ENCODE measurements around the gene CDK12. TPM values are rescaled to one million over a fixed set of nuclear protein-coding genes. Genes with fewer than 3 reads are reported as not detected.

The CDK12 gene
- polyA plus RNA-seq, 2 of the 4 experiments (the other 2 are of a cell fraction) = 36.7 to 42.1 TPM

- no peaks in the 10 kb centered on the region for H3K4me1 ChIP-seq
- no peak for FAIRE-seq
- WGBS (ENCODE audit: missing lambda C conversion rate) = 80% methylated on average over 2 of the region's 2 CpGs
- H3K9me3 ChIP-seq = no peaks in the 10 kb centered on the region
- no peak overlapping the region for H3K4me2 ChIP-seq
- H3K4me3 ChIP-seq = no peak overlapping the region
- ChIA-PET CTCF (interaction anchor here (0.9 to 22.1 kb wide), 7 partner anchors 8 to 71 kb away, joined by 3 to 533 read pairs (median 6); partner anchors contain the start of gene PPP1R1B), POLR2A (interaction anchor here (0.6 kb wide), 1 partner anchor 47 kb away, joined by 5 read pairs; no protein-coding TSS in a partner anchor)
- ATAC-seq = no peak
- no peak for DNase-seq (ENCODE audit: low read depth in 1 of 2, low spot score in 1 of 2)
- TF ChIP-seq JUNB (IDR thresholded peaks at IDR 0.05) = no peak
- TF ChIP-seq CHD4 (IDR thresholded peaks at IDR 0.05; ENCODE audit: borderline replicate concordance) = no peak
- TF ChIP-seq ATOH8 (CRISPR knock-in tag; IDR thresholded peaks at IDR 0.05; ENCODE audit: low read depth) = no peak
- TF ChIP-seq CHD2 (IDR thresholded peaks at IDR 0.05; ENCODE audit: low read length, partially characterized antibody) = no peak
- no peak for TF ChIP-seq E2F6 (IDR thresholded peaks at IDR 0.05; ENCODE audit: borderline replicate concordance, low read depth)
- TF ChIP-seq CBX8 (IDR thresholded peaks at IDR 0.05) = no peak
- no peak for TF ChIP-seq NR3C1 (IDR thresholded peaks at IDR 0.05)
- no peak for TF ChIP-seq NPAS2 (CRISPR knock-in tag; IDR thresholded peaks at IDR 0.05; ENCODE audit: borderline replicate concordance)
- TF ChIP-seq, protein P1, sequence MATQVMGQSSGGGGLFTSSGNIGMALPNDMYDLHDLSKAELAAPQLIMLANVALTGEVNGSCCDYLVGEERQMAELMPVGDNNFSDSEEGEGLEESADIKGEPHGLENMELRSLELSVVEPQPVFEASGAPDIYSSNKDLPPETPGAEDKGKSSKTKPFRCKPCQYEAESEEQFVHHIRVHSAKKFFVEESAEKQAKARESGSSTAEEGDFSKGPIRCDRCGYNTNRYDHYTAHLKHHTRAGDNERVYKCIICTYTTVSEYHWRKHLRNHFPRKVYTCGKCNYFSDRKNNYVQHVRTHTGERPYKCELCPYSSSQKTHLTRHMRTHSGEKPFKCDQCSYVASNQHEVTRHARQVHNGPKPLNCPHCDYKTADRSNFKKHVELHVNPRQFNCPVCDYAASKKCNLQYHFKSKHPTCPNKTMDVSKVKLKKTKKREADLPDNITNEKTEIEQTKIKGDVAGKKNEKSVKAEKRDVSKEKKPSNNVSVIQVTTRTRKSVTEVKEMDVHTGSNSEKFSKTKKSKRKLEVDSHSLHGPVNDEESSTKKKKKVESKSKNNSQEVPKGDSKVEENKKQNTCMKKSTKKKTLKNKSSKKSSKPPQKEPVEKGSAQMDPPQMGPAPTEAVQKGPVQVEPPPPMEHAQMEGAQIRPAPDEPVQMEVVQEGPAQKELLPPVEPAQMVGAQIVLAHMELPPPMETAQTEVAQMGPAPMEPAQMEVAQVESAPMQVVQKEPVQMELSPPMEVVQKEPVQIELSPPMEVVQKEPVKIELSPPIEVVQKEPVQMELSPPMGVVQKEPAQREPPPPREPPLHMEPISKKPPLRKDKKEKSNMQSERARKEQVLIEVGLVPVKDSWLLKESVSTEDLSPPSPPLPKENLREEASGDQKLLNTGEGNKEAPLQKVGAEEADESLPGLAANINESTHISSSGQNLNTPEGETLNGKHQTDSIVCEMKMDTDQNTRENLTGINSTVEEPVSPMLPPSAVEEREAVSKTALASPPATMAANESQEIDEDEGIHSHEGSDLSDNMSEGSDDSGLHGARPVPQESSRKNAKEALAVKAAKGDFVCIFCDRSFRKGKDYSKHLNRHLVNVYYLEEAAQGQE (IDR thresholded peaks at IDR 0.05) = no peak
- no peak for TF ChIP-seq GATA3 (IDR thresholded peaks at IDR 0.05; ENCODE audit: borderline replicate concordance)
- TF ChIP-seq MAX (IDR thresholded peaks at IDR 0.05) = no peak
- no peak for TF ChIP-seq SMC3 (IDR thresholded peaks at IDR 0.05)
- TF ChIP-seq, protein P2, sequence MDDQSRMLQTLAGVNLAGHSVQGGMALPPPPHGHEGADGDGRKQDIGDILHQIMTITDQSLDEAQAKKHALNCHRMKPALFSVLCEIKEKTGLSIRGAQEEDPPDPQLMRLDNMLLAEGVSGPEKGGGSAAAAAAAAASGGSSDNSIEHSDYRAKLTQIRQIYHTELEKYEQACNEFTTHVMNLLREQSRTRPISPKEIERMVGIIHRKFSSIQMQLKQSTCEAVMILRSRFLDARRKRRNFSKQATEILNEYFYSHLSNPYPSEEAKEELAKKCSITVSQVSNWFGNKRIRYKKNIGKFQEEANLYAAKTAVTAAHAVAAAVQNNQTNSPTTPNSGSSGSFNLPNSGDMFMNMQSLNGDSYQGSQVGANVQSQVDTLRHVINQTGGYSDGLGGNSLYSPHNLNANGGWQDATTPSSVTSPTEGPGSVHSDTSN (IDR thresholded peaks at IDR 0.05) = no peak
- TF ChIP-seq EP300 (IDR thresholded peaks at IDR 0.05) = no peak
- TF ChIP-seq, protein P3, sequence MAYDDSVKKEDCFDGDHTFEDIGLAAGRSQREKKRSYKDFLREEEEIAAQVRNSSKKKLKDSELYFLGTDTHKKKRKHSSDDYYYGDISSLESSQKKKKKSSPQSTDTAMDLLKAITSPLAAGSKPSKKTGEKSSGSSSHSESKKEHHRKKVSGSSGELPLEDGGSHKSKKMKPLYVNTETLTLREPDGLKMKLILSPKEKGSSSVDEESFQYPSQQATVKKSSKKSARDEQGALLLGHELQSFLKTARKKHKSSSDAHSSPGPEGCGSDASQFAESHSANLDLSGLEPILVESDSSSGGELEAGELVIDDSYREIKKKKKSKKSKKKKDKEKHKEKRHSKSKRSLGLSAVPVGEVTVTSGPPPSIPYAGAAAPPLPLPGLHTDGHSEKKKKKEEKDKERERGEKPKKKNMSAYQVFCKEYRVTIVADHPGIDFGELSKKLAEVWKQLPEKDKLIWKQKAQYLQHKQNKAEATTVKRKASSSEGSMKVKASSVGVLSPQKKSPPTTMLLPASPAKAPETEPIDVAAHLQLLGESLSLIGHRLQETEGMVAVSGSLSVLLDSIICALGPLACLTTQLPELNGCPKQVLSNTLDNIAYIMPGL (CRISPR knock-in tag; IDR thresholded peaks at IDR 0.05; ENCODE audit: borderline replicate concordance) = no peak
- no peak for TF ChIP-seq MAZ (IDR thresholded peaks at IDR 0.05; ENCODE audit: borderline replicate concordance, low read depth, low read length)
- no peak for TF ChIP-seq SREBF2 (IDR thresholded peaks at IDR 0.05)
- no peak for TF ChIP-seq MYC (IDR thresholded peaks at IDR 0.05; ENCODE audit: borderline replicate concordance, low read length)
- no peak for TF ChIP-seq HDAC2 (IDR thresholded peaks at IDR 0.05)
- no peak for TF ChIP-seq RCOR1 (IDR thresholded peaks at IDR 0.05; ENCODE audit: low read depth, low read length)
- no peak overlapping the region for H3K27ac ChIP-seq
These were observed 94.1 kb downstream of the CDK12 start for GRCh38 chr17:39555368-39555767.
